Liver (tissue), 9 donors: ENCODE data around the gene CAPN2. TPM values are rescaled to one million over a fixed set of nuclear protein-coding genes. Genes with fewer than 3 reads are reported as not detected.

ENCODE experiments used
- DNase-seq: peaks from one replicate; pipeline ENCODE4 v3.0.0-alpha.2; 2017; ENCODE audit warnings: low spot score
- H3K27ac ChIP-seq, 2 donors: one replicate each; pipeline ENCODE4 v1.7.0; 2013; ENCODE audit warnings: inconsistent platforms in 2 of 2, low read length in 2 of 2, control low read depth in 1 of 2, low read depth in 1 of 2, mild to moderate bottlenecking in 1 of 2
- H3K27me3 ChIP-seq, 4 donors: one replicate each; pipeline versions ENCODE4 v1.6.1 to v1.7.0; 2013; ENCODE audit warnings: low read length in 3 of 4, inconsistent platforms in 1 of 4, mild to moderate bottlenecking in 1 of 4, moderate library complexity in 1 of 4; ENCODE audit not compliant: control insufficient read depth in 4 of 4, insufficient read depth in 4 of 4
- H3K36me3 ChIP-seq, 4 donors: one replicate each; pipeline versions ENCODE4 v1.6.1 to v1.7.0; 2013; ENCODE audit warnings: low read length in 3 of 4, mild to moderate bottlenecking in 3 of 4, low read depth in 1 of 4, moderate library complexity in 1 of 4; ENCODE audit not compliant: control insufficient read depth in 4 of 4, insufficient read depth in 3 of 4
- H3K4me1 ChIP-seq, 4 donors: one replicate each; pipeline versions ENCODE4 v1.6.1 to v1.7.0; 2013; ENCODE audit warnings: low read length in 3 of 4, mild to moderate bottlenecking in 3 of 4, moderate library complexity in 1 of 4; ENCODE audit not compliant: control insufficient read depth in 4 of 4, insufficient read depth in 4 of 4
- H3K4me3 ChIP-seq, 3 donors: one replicate each; pipeline versions ENCODE4 v1.6.1 to v1.7.0; 2013; ENCODE audit warnings: low read length in 3 of 3, control low read depth in 1 of 3, low read depth in 1 of 3, mild to moderate bottlenecking in 1 of 3
- H3K9ac ChIP-seq, 2 donors: one replicate each; pipeline ENCODE4 v1.7.0; 2013; ENCODE audit warnings: low read length in 2 of 2, mild to moderate bottlenecking in 2 of 2, moderate library complexity in 2 of 2, control low read depth in 1 of 2, low read depth in 1 of 2
- H3K9me3 ChIP-seq, 4 donors: one replicate each; pipeline versions ENCODE4 v1.6.1 to v1.7.0; 2013; ENCODE audit warnings: low read length in 3 of 4; ENCODE audit not compliant: control insufficient read depth in 4 of 4
- ATF3 ChIP-seq: IDR thresholded peaks from 2 replicates; pipeline ENCODE4 v1.6.1; 2016; ENCODE audit warnings: antibody characterized with exemption
- EGR1 ChIP-seq, 2 donors: IDR thresholded peaks; 2 replicates each; pipeline ENCODE4 v1.6.1; 2016 to 2018; ENCODE audit warnings: antibody characterized with exemption in 2 of 2, low read depth in 2 of 2
- FOXA1 ChIP-seq: IDR thresholded peaks from 2 replicates; pipeline ENCODE4 v1.6.1; 2016; ENCODE audit warnings: antibody characterized with exemption
- FOXA2 ChIP-seq: IDR thresholded peaks from 2 replicates; pipeline ENCODE4 v1.6.1; 2016; ENCODE audit warnings: antibody characterized with exemption
- JUND ChIP-seq, 2 donors: IDR thresholded peaks; 2 replicates each; pipeline ENCODE4 v1.6.1; 2016; ENCODE audit warnings: antibody characterized with exemption in 2 of 2
- MAX ChIP-seq: IDR thresholded peaks from 2 replicates; pipeline ENCODE4 v1.6.1; 2016; ENCODE audit warnings: antibody characterized with exemption
- RAD21 ChIP-seq, 2 donors: IDR thresholded peaks; 2 replicates each; pipeline ENCODE4 v1.6.1; 2016; ENCODE audit warnings: antibody characterized with exemption in 2 of 2, mild to moderate bottlenecking in 2 of 2
- REST ChIP-seq: IDR thresholded peaks from 2 replicates; pipeline ENCODE4 v1.6.1; 2016; ENCODE audit warnings: antibody characterized with exemption, mild to moderate bottlenecking
- SP1 ChIP-seq: IDR thresholded peaks from 2 replicates; pipeline ENCODE4 v1.6.1; 2018; ENCODE audit warnings: antibody characterized with exemption, mild to moderate bottlenecking
- TAF1 ChIP-seq: conservative IDR thresholded peaks from 2 replicates; pipeline ENCODE4 v1.6.1; 2016; ENCODE audit warnings: antibody characterized with exemption, mild to moderate bottlenecking
- YY1 ChIP-seq: IDR thresholded peaks from 2 replicates; pipeline ENCODE4 v1.6.1; 2016; ENCODE audit warnings: antibody characterized with exemption, mild to moderate bottlenecking
- ZBTB33 ChIP-seq: IDR thresholded peaks from 2 replicates; pipeline ENCODE4 v1.6.1; 2016; ENCODE audit warnings: antibody characterized with exemption
- WGBS: extraction: QIAGEN DNeasy Blood & Tissue Kit; methylation state at CpG from one replicate; pipeline ENCODE4 v1.1.7; 2013; 5-methylcytosine and 5-hydroxymethylcytosine counted together
- polyA plus RNA-seq, 2 donors: library from polyadenylated mRNA; stranded (reverse) in 1 of 2; unstranded in 1 of 2; fragments of 200-250 nt in 1 of 2; fragments of >200 nt in 1 of 2; fragmentation: Nextera tagmentation in 1 of 2; extraction: Ambion mirVana in 1 of 2; gene quantifications; one replicate each; pipeline versions ENCODE4 v1.2.1 to v1.2.3, GENCODE V29; 2013 to 2015
- total RNA-seq, 2 donors: library from RNA; depleted of rRNA; stranded (reverse); fragments of >200 nt; gene quantifications; one replicate each; pipeline ENCODE4 v1.2.3, GENCODE V29; 2014
- donor health status: healthy.
- donor health status: healthy.
- donor health status: healthy.
- donor health status: healthy.
- donor health status: healthy.

The CAPN2 gene
- total and polyA plus RNA-seq, 4 donors: 11.2 to 20.7 (median 15.5) TPM

GRCh38 chr1:223691121-223691520, 21.2 kb upstream of the CAPN2 start (continued):
- TF ChIP-seq REST (no peak), JUND (IDR thresholded peaks at IDR 0.05) (no peak), RAD21 (IDR thresholded peaks at IDR 0.05) (no peak), FOXA2 (no peak), SP1 (no peak), MAX (no peak), EGR1 (IDR thresholded peaks at IDR 0.05; ENCODE audit: low read depth in 2 of 2) (no peak)

GRCh38 chr1:223695014-223695548, 17.3 kb upstream of the CAPN2 start:
- H3K4me3 ChIP-seq: no peak overlapping the region
- 72% methylated on average over 8 of the region's 8 CpGs for WGBS
- TF ChIP-seq FOXA1 (no peak), EGR1 (IDR thresholded peaks at IDR 0.05; ENCODE audit: low read depth in 2 of 2) (no peak), ZBTB33 (no peak), ATF3 (no peak), YY1 (no peak), JUND (IDR thresholded peaks at IDR 0.05) (no peak), REST (no peak), MAX (no peak), TAF1 (no peak)
- DNase-seq: no peak
- no peaks in the 10 kb centered on the region for H3K27me3 ChIP-seq
- H3K36me3 ChIP-seq: no peaks in the 10 kb centered on the region
- no peak overlapping the region for H3K9ac ChIP-seq
- no peak overlapping the region for H3K27ac ChIP-seq
- no peaks in the 10 kb centered on the region for H3K9me3 ChIP-seq
- H3K4me1 ChIP-seq: peaks cover 0 to 3% (median 1%) of the 10 kb centered on the region in 4 donors
